22Rv1 (cell line): ENCODE measurements around the gene GRAP2.
"Not testable (repeated sequence)": the region's sequence is repeated elsewhere in the genome, so short reads cannot be mapped to it uniquely, and the experiment has no call there.

Source experiments
- H3K27ac ChIP-seq: fragments of 450-650 bp; 2 replicates; pipeline ENCODE4 v1.5.1; 2017
- ZFX ChIP-seq: fragments of 450-650 bp; IDR thresholded peaks from 2 replicates; pipeline ENCODE4 v1.6.1; 2017; ENCODE audit warnings: antibody characterized with exemption, borderline replicate concordance
- TF ChIP-seq, protein P1 (sequence below): fragments of 450-650 bp; IDR thresholded peaks from 2 replicates; pipeline ENCODE4 v1.5.1; 2017; ENCODE audit warnings: mild to moderate bottlenecking

The GRAP2 gene

DNA sequence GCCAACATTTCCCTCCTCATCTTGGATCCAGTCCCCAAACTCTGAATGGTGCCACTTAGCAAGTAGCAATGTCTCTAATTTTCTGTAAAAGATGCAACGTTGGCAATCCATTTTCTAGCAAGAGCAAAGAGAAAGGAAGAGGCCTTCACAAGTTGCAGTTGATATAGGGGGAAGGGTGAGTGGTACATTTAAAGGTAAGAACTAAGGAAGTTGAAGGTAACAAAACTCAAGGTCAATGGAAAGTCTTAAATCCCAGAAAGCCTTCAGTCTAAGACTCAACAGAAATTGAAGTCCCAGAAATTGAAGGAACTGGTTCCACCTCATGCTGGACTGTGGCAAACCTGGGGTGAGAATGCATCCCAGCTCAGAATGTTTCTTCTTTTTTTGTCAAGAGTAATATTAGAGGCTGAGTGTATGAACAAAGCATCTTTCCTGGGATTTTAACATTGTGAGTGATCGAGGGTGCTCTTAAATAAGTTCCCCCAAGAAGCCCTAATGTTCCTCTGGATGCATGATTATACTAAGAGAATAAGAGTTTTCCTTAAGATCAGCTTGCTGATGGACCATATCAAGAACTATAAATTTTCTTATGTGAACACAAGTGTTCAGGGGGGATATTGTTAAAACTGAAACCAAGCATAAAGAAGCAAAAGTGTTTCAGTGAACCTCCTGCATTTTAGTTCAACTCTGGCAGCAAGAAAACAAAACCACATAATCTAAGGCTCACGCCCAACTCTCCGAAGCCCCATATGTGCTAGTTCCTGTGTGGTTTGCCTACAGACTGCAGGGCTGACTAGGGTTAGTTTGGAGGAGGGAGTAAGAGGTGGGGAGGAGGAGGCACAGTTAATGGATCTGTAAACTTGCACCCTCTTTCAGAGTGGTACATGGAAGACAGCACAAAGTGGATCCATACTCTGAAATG is at the start of gene GRAP2:
Gene GRAP2 (plus strand): TSS at position 779 of the 922 bp plus-strand sequence. CDS start 46,023 bp downstream, outside the sequence.
- no peak within 1 kb of the TSS for H3K27ac ChIP-seq
- TF ChIP-seq, protein P1, sequence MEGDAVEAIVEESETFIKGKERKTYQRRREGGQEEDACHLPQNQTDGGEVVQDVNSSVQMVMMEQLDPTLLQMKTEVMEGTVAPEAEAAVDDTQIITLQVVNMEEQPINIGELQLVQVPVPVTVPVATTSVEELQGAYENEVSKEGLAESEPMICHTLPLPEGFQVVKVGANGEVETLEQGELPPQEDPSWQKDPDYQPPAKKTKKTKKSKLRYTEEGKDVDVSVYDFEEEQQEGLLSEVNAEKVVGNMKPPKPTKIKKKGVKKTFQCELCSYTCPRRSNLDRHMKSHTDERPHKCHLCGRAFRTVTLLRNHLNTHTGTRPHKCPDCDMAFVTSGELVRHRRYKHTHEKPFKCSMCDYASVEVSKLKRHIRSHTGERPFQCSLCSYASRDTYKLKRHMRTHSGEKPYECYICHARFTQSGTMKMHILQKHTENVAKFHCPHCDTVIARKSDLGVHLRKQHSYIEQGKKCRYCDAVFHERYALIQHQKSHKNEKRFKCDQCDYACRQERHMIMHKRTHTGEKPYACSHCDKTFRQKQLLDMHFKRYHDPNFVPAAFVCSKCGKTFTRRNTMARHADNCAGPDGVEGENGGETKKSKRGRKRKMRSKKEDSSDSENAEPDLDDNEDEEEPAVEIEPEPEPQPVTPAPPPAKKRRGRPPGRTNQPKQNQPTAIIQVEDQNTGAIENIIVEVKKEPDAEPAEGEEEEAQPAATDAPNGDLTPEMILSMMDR, result no peak
- TF ChIP-seq ZFX, result no peak

DNA sequence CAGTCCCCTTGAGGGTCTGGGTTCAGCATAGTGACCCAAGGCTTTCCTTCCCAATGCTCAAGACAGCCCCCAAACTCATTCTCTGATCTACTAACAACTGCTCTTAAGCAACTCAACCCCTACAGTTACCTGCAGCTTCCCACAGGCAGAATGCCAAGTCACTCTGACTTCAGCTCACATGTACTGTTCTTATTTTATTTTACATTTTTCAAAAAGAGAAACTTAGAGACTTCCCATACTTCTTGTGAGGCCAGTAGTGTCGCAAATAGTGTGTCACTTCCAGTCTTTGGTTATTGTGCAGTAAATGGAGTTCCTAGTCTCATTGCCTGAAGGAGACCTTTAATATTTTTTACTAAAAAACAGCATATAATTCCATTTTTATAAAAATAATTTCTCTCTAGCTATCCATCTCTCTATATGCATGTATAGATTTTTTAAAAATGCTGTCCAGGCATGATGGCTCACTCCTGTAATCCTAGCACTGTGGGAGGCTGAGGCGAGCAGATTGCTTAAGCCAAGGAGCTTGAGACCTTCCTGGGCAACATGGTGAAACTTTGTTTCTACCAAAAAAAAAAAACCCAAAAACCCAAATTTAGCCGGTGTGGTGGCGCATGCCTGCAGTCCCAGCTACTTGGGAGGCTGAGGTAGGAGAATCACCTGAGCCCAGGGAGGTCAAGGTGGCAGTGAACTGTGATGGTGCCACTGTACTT is 49.1 kb upstream of the GRAP2 start:
- H3K27ac ChIP-seq, result no peak overlapping the region
- TF ChIP-seq, protein P1, result no peak
- no peak for TF ChIP-seq ZFX

DNA sequence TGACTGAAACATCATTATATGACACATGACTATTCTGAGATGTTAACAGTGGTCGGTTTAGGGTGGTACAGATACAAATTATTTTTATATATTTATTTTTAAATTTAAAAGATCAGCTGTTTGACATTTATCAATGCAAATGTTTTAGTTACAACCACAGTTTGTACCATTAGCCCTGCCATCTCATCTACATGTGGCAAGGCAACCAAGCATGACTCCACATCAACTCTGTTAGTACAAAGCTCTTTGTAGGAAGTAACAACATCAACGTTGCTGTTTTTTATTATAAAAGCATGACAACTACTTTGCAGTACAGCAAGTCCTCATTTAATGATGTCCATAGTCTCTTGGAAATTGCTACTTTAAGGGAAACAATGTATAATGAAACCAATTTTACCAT is 48.1 kb upstream of the GRAP2 start:
- TF ChIP-seq, protein P1, result no peak
- no peak for TF ChIP-seq ZFX
- H3K27ac ChIP-seq, result no peak overlapping the region

DNA sequence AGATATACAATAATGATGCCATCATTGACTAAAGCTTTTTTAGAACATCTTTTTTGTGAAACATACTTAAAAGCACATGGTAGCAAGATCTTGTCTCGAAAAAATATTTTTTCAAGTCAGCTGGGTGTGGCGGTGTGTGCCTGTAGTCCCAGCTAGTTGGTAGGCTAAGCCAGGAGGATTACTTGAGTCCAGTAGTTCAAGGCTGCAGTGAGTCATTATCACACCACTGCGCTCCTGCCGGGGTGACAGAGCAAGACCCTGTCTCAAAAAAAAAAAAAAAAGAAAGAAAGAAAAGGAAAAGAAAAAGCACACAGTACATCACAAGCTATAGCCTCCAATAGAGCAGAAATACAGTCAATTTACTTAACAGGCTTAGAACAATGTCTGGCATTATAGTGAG is 44.3 kb upstream of the GRAP2 start:
- no peak overlapping the region for H3K27ac ChIP-seq
- TF ChIP-seq, protein P1, result no peak
- no peak for TF ChIP-seq ZFX

DNA sequence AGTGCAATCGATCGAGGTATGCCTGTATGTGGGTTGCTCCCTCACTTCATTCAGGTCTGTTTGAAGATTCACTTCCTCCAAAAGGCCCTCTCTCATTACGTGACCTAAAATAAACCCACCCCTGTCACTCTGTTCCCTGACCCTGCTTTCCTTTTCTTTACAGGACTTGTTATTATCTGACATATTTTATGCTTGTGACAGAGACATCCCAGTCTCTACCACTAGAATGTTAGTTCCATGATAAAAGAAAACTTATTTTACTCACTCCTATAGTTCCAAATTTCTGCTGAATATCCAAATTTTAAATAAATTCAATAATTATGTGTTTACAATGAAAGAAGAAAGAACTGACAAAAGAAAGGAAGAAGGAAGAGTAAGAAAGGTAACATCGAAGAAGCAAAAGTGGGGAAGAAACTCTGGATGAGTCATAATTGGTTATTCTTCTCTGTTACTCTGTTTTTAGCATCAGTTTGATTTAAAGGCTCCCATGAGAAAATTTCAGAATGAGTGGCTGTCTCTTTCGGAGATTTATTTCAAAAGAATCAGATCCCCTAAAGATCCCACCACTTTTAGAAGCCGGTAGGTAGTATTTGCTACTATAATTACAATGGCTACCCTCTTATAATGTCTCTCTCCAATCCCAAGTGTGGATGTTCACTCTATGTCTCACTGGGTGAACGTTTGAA is 40.8 kb upstream of the GRAP2 start:
- no peak overlapping the region for H3K27ac ChIP-seq
- TF ChIP-seq, protein P1, result no peak
- no peak for TF ChIP-seq ZFX

DNA sequence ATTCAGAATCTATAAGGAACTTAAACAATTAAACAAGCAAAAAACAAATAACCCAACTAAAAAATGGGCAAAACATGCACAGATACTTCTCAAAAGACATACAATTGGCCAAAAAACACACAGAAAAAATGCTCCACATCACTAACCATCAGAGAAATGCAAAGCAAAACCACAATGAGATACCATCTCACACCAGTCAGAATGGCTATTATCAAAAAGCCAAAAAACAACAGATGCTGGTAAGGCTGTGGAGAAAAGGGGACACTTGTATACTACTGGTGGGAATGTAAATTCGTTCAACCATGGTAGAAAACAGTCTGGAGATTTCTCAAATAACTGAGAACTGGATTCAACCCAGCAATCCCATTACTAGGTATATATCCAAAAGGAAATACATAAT is 32.1 kb upstream of the GRAP2 start:
- TF ChIP-seq, protein P1, result no peak
- TF ChIP-seq ZFX, result no peak
- no peak overlapping the region for H3K27ac ChIP-seq

DNA sequence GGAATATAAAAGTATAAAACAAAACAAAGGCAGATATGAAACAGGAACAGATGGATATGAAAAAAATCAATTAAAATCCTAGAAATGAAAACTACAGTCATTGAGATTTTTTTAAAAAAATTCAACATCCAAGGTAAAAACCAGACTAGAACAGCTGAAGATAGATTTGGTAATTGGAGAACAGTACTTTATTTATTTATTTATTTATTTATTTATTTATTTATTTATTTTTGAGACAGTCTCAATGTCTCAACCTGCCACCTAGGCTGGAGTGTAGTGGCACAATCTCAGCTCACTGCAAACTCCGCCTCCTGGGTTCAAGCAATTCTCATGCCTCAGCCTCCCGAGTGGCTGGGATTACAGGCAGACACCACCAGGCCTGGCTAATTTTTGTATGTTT is 31.1 kb upstream of the GRAP2 start:
- H3K27ac ChIP-seq, result not testable (repeated sequence)
